IPS-18c (cell line): ENCODE measurements around the gene PYGB.
A peak's percentile ranks its signal among the peaks of the same experiment; 100 is the strongest.

Experiments
- H3K4me3 ChIP-seq: 2 replicates; pipeline ENCODE4 v1.7.0; 2013; ENCODE audit warnings: low read depth, mild to moderate bottlenecking, low read length, moderate library complexity; ENCODE audit not compliant: insufficient read depth
- H3K9me3 ChIP-seq: one replicate; pipeline ENCODE4 v1.6.1; 2013; ENCODE audit warnings: mild to moderate bottlenecking, low read length, moderate library complexity; ENCODE audit not compliant: control insufficient read depth, insufficient read depth

Gene PYGB

GRCh38 chr20:25247956-25248785 is at the start of gene PYGB:
Gene PYGB (plus strand): TSS chr20:25248085. CDS start chr20:25248179, 94 bp downstream.
- Histone ChIP-seq H3K4me3 (peak within 1 kb of the TSS; percentile 56), H3K9me3 (no peaks in the 10 kb centered on the region)

DNA sequence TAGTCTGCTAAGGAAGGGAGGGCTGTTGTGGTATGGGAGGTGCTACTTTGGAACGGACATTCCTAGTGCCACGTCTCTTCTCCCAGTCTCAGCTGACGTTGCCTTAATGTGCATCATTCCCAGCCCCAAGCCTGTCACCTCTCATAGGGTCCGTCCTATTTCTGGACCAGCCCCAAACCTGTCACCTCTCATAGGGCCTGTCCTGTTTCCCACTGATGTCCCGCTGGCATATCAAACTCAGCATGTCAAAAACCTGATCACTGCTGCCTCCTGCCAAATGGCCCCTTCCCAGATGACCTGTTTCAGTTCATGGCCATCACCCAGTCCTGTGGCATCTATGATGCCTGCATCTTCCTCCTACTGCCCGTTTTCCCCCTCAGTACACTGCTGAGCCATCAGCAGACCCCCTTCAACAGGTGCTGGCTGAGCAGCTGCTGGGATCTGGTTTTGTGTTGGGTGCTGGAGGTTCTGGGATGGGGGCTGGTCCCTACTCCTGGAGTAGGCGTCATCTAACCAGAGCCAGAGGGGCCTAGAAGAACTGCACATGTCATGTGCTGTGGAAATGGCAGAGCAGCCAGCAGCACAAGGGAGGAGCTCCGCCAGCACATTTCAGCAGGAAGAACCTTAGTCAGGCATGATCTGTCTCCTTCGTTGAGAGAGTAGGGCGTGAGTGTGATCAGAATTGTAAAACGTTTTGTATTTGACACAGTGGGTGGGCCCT is 49.1 kb upstream of the PYGB start:
- Histone ChIP-seq H3K9me3 (no peaks in the 10 kb centered on the region), H3K4me3 (no peak overlapping the region)

- Histone ChIP-seq H3K9me3 (no peaks in the 10 kb centered on the region), H3K4me3 (no peak overlapping the region)
These were observed 48.2 kb upstream of the PYGB start for GRCh38 chr20:25199473-25200260.

DNA sequence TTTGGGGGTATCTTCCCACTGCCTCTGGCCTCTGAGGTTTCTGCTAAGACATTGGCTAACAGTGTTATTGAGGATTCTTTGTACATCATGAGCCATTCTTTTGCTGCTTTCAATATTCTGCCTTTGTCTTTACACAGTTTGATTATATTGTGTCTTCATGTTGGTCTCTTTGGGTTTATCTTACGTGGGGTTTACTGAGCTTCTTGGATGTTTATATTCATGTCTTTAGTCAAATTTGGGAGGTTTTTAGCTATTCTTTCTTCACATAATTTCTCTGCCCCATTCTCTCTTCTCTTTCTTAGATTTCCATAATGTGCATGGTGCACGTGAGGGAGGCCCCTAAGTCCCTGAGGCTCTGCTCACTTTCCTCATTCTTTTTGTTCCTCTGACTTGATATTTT is 44.8 kb upstream of the PYGB start:
- H3K9me3 ChIP-seq, result no peaks in the 10 kb centered on the region

DNA sequence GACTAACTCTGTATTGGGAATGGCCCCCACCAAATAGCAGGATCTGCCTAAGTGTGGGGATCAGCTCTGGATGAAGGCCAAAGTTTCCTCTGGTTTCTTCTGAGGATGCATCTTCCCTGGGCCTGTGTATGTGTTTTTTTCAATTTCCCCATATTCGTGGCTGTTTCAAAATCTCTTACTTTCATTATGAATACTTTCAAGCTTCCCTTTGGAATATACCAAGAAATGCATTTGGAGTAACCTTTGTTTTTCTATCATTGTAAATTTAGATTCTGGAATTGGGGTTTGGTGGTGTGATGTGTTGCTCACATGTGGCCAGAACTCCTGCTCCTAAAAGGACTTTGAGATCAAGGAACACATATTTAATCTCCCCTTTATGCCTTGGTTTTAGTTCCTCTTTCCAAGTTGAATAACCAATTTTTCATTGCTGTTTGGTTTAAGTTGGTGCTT is 44.0 kb upstream of the PYGB start:
- H3K9me3 ChIP-seq, result no peaks in the 10 kb centered on the region
- H3K4me3 ChIP-seq, result no peak overlapping the region

More for the DNA sequence above, 44.8 kb upstream of the PYGB start:
- no peak overlapping the region for H3K4me3 ChIP-seq

GRCh38 chr20:25204550-25205276 is 43.2 kb upstream of the PYGB start:
- H3K4me3 ChIP-seq, result no peak overlapping the region
- no peaks in the 10 kb centered on the region for H3K9me3 ChIP-seq

DNA sequence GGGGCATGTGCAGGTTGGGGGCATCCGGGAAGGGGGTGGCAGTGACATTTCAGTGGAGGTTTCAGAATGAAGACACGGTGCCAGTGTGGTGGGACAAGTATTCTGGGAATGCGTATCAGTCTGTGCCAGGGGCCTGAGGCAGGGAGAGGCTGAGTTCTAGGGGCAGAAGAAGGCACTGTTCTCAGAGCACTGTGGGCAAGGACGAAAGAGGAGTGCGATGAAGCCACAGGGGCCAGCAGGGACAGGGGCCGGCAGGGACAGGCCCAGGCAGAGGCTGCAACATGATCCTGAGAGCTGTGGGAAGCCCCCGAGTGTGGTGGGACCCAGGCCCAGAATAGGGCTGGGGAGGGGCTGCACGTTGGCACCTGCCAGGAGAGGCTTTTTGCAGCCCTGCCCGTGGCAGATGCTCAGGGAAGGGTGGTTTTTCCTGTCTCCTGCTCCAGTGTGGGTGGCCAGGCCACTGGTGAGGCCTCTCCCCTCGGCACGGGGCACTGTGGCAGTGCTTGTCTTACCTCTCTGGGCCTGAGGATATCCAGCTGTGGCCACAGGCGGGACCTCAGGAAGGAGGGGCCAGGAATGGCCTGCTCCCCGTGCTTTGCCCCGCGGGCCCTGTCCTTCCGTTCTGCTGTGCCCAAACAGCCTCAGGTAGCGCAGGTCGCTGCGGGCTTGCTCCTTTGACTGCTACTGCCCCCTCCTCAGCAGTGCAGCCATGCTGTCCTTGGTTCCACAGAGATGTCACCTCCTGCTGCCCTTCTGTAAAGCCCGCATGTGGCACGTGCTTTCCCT is 42.4 kb upstream of the PYGB start:
- no peak overlapping the region for H3K4me3 ChIP-seq

GRCh38 chr20:25206063-25206403 is 41.9 kb upstream of the PYGB start:
- H3K4me3 ChIP-seq, result no peak overlapping the region
- no peaks in the 10 kb centered on the region for H3K9me3 ChIP-seq

More for the DNA sequence above, 42.4 kb upstream of the PYGB start:
- H3K9me3 ChIP-seq, result no peaks in the 10 kb centered on the region

GRCh38 chr20:25206548-25206947 is 41.3 kb upstream of the PYGB start:
- Histone ChIP-seq H3K9me3 (no peaks in the 10 kb centered on the region), H3K4me3 (no peak overlapping the region)

- Histone ChIP-seq H3K9me3 (no peaks in the 10 kb centered on the region), H3K4me3 (no peak overlapping the region)
These were observed 40.5 kb upstream of the PYGB start for GRCh38 chr20:25207149-25207959.

DNA sequence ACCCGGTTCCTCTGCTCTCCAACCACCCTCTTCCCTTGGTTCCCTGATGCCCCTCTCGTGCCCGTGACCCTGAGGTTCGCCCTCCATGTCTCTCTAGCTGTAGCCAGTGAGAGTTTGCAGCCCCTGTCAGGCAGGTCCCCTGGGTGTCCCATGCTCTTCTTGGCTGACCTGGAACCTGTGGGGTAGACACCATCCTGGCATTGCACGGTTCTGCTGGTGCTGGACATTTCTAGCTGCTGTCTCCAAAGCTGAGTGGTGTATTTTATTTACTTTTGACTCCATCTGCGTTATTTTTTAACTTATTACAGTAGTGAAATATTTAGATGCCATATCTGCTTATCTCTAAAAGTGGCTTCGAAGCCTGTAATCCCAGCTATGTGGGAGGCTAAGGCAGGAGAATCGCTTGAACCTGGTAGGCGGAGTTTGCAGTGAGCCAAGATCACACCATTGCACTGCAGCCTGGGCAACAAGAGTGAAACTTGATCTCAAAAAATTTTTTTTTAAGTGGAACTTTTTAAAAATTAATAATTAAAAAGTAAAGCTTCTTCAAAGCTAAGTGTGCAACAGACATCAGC is 39.8 kb upstream of the PYGB start:
- Histone ChIP-seq H3K4me3 (no peak overlapping the region), H3K9me3 (no peaks in the 10 kb centered on the region)

DNA sequence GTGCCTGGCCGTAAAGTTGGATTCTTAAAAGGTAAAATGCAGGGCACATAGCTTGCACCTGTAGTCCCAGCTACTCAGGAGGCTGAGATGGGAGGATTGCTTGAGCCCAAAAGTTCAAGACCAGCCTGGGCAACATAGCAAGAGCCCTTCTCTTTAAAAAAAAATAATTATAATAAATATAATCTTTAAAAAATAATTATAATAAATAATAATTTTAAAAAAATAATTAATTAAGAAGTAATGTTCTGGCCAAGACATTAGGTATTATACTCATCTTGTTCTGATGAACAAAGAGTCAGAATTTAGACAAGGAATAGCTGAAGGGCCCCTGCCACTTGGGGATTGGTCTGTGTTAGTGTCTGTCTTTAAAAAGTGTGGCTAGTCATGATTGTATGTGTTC is 38.5 kb upstream of the PYGB start:
- Histone ChIP-seq H3K9me3 (no peaks in the 10 kb centered on the region), H3K4me3 (no peak overlapping the region)

DNA sequence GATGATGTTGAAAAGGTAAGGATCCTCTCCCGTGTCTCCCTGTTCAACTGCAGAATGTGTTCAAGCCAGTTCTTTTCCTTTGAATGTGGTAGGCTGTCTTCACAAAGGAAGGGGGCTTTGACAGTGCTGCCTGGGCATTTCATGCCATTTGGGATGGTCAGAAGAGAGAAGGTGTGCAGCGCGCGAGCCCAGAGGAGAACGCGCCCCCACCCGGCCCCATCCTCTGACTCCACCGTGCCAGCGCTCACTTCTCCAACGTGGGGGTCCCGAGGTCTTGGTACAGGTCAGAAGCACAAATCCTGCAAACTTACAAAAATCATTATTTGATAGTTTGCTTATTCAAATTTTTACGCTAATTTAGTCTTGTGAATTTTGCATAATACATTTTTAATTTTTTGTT is 38.0 kb upstream of the PYGB start:
- H3K9me3 ChIP-seq, result no peaks in the 10 kb centered on the region
- H3K4me3 ChIP-seq, result no peak overlapping the region

GRCh38 chr20:25211273-25211672 is 36.6 kb upstream of the PYGB start:
- no peaks in the 10 kb centered on the region for H3K9me3 ChIP-seq
- H3K4me3 ChIP-seq, result no peak overlapping the region

- Histone ChIP-seq H3K9me3 (no peaks in the 10 kb centered on the region), H3K4me3 (no peak overlapping the region)
These were observed 35.6 kb upstream of the PYGB start for GRCh38 chr20:25212242-25212641.
